Chondrocyte (in vitro differentiated cells): ENCODE results near the gene GRIK4. TPM values are rescaled to one million over a fixed set of nuclear protein-coding genes. Genes with fewer than 3 reads are reported as not detected.

Source experiments
- DNase-seq: peaks from one replicate; pipeline ENCODE4 v3.0.0; 2021; ENCODE audit warnings: mixed read lengths, low spot score
- H3K27ac Mint-ChIP-seq: one replicate; pipeline ENCODE4 v1.8.0; 2021; ENCODE audit warnings: mild to moderate bottlenecking, moderate library complexity, mixed read lengths; ENCODE audit not compliant: unreplicated experiment
- H3K27me3 Mint-ChIP-seq: 2 replicates; pipeline ENCODE4 v1.8.0; 2021; ENCODE audit warnings: low read depth, mixed read lengths
- H3K36me3 Mint-ChIP-seq: 2 replicates; pipeline ENCODE4 v1.8.0; 2021; ENCODE audit warnings: low read depth, mixed read lengths
- H3K4me1 Mint-ChIP-seq: 2 replicates; pipeline ENCODE4 v1.8.0; 2021; ENCODE audit warnings: low read depth, mild to moderate bottlenecking, mixed read lengths
- H3K4me3 Mint-ChIP-seq: one replicate; pipeline ENCODE4 v1.8.0; 2021; ENCODE audit warnings: mild to moderate bottlenecking, moderate library complexity, mixed read lengths; ENCODE audit not compliant: unreplicated experiment
- H3K9me3 Mint-ChIP-seq: 2 replicates; pipeline ENCODE4 v1.8.0; 2021; ENCODE audit warnings: low read depth, mixed read lengths
- CTCF ChIP-seq: fragments of 200-600 bp; sonication (generic); IDR thresholded peaks from 2 replicates; pipeline ENCODE4 v1.5.0; 2021; ENCODE audit warnings: antibody characterized with exemption, mild to moderate bottlenecking, moderate library complexity
- total RNA-seq: library from RNA; stranded (reverse); gene quantifications from 3 replicates; pipeline ENCODE4 v1.2.1, GENCODE V29; 2021

Gene GRIK4
- total RNA-seq, 1 donor from 2014 or later: 0.37 TPM

GRCh38 chr11:120998581-120998980, 487.0 kb downstream of the GRIK4 start:
- Mint-ChIP-seq H3K36me3 (no peaks in the 10 kb centered on the region), H3K27ac (no peak overlapping the region), H3K4me3 (no peak overlapping the region), H3K4me1 (no peaks in the 10 kb centered on the region), H3K27me3 (peaks cover 33% of the 10 kb centered on the region), H3K9me3 (no peaks in the 10 kb centered on the region)
- DNase-seq: no peak
- TF ChIP-seq CTCF: no peak

- peaks cover 26% of the 10 kb centered on the region for H3K27me3 Mint-ChIP-seq
- no peaks in the 10 kb centered on the region for H3K9me3 Mint-ChIP-seq
- no peaks in the 10 kb centered on the region for H3K36me3 Mint-ChIP-seq
- H3K4me1 Mint-ChIP-seq: no peaks in the 10 kb centered on the region
- H3K27ac Mint-ChIP-seq: no peak overlapping the region
- TF ChIP-seq CTCF: no peak
- no peak overlapping the region for H3K4me3 Mint-ChIP-seq
- DNase-seq: no peak
These were observed 492.8 kb downstream of the GRIK4 start for GRCh38 chr11:121004206-121004840.

- TF ChIP-seq CTCF: no peak
- Mint-ChIP-seq H3K36me3 (no peaks in the 10 kb centered on the region), H3K4me1 (no peaks in the 10 kb centered on the region), H3K9me3 (peaks cover 2% of the 10 kb centered on the region), H3K27ac (no peak overlapping the region), H3K4me3 (no peak overlapping the region), H3K27me3 (peaks cover 38% of the 10 kb centered on the region)
- no peak for DNase-seq
These were observed 495.4 kb downstream of the GRIK4 start for GRCh38 chr11:121006922-121007321.

GRCh38 chr11:121008551-121008950, 497.0 kb downstream of the GRIK4 start:
- DNase-seq: no peak
- H3K9me3 Mint-ChIP-seq: peaks cover 2% of the 10 kb centered on the region
- peaks cover 37% of the 10 kb centered on the region for H3K27me3 Mint-ChIP-seq
- TF ChIP-seq CTCF: no peak
- no peaks in the 10 kb centered on the region for H3K36me3 Mint-ChIP-seq
- no peaks in the 10 kb centered on the region for H3K4me1 Mint-ChIP-seq
- no peak overlapping the region for H3K4me3 Mint-ChIP-seq
- no peak overlapping the region for H3K27ac Mint-ChIP-seq

GRCh38 chr11:121012091-121012490, 500.5 kb downstream of the GRIK4 start:
- Mint-ChIP-seq H3K9me3 (peaks cover 2% of the 10 kb centered on the region), H3K4me3 (no peak overlapping the region), H3K27ac (no peak overlapping the region), H3K36me3 (no peaks in the 10 kb centered on the region), H3K27me3 (peaks cover 33% of the 10 kb centered on the region), H3K4me1 (no peaks in the 10 kb centered on the region)
- no peak for DNase-seq
- TF ChIP-seq CTCF: no peak
